Measurements from ENCODE around the gene MXD4. TPM values are rescaled to one million over a fixed set of nuclear protein-coding genes. Genes with fewer than 3 reads are reported as not detected.

Gene MXD4
- total RNA-seq, 6 donors from 2014 or later: 50.1 to 135 (median 76.4) TPM

DNA sequence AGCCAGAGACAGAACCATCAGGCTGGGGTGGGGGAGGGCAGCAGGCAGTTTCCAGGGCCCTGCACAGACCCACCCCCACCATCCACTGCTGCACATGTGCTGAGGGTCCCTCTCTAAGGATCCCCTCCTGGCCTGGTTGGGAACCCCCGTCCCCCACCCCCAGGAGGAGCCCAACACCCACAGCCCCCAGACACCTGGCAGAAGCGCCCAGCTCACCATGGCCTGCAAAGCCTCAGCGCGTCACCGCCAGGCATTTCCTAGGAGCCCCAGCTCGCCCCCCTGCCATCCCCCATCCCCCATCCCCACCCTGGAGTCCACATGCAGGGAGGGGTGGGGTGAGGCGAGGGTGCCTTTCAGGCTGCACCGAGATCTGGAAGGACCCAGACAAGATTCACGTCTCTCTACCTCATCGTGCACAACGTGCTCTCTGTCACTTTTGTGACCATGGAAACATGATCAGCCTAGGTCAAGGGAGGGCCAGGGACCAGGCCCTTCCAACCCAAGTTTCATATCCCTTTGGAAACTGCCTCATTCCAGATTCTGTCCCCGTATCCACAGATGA is 9.3 kb downstream of the MXD4 start:
- ATAC-seq (ENCODE audit: low FRiP score in 2 of 2): no peak
- WGBS, 2 donors: 88 to 94% methylated on average over 8 to 10 of the region's 12 CpGs
- TF ChIP-seq EP300 (IDR thresholded peaks at IDR 0.05): no peak
- TF ChIP-seq POLR2AphosphoS5 (IDR thresholded peaks at IDR 0.05): no peak
- TF ChIP-seq POLR2A (IDR thresholded peaks at IDR 0.05): no peak
- Histone ChIP-seq H3K27me3 (no peaks in the 10 kb centered on the region), H3K4me3 (no peak overlapping the region), H3K4me1 (peaks cover 43 to 66% (median 47%) of the 10 kb centered on the region in 4 donors), H3K9me3 (no peaks in the 10 kb centered on the region), H3K27ac (peak overlapping the region in 2 of 4 donors; percentile 97 to 98), H3K36me3 (peaks cover 18 to 82% (median 74%) of the 10 kb centered on the region in 4 donors)
- peak in 1 of 2 donors; percentile 49 for DNase-seq

DNA sequence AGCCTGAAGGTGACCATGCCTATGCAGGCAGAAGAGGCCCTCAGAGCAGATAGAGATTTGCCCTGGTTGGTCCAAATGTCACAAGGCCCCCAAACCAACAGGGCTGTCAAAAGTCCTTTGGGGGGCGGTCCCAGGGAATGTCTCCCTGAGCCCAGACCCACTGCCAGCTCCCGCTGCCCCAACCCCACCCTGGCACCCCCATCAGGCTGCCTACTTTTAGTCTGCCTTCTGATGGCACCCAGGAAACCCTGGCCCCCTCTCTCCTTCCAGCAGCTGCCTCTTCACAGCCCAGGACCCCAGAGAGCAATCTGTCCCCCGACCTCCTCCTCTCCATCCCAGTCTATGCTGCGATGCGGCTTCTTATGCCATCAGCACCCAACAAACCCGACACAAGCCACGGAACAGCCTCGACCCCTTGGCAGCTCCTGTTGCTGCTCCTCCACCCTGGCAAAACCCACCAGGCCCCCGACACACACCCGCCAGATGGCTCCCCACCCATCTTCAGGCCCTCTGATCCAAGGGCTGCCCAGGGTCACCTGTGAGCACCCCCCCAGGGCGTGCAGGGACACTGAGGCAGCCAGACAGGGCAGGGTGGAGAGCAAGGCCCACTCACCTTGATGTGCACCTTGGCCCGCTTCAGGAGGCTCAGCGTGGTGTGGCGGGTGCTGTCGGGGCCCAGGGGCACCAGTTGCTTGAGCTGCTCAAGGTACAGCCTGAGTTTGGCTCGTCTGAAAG is 9.9 kb downstream of the MXD4 start:
- TF ChIP-seq EP300 (IDR thresholded peaks at IDR 0.05) (no peak), POLR2AphosphoS5 (IDR thresholded peaks at IDR 0.05) (no peak), POLR2A (IDR thresholded peaks at IDR 0.05) (no peak)
- TF ChIP-seq, protein P1, sequence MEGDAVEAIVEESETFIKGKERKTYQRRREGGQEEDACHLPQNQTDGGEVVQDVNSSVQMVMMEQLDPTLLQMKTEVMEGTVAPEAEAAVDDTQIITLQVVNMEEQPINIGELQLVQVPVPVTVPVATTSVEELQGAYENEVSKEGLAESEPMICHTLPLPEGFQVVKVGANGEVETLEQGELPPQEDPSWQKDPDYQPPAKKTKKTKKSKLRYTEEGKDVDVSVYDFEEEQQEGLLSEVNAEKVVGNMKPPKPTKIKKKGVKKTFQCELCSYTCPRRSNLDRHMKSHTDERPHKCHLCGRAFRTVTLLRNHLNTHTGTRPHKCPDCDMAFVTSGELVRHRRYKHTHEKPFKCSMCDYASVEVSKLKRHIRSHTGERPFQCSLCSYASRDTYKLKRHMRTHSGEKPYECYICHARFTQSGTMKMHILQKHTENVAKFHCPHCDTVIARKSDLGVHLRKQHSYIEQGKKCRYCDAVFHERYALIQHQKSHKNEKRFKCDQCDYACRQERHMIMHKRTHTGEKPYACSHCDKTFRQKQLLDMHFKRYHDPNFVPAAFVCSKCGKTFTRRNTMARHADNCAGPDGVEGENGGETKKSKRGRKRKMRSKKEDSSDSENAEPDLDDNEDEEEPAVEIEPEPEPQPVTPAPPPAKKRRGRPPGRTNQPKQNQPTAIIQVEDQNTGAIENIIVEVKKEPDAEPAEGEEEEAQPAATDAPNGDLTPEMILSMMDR (IDR thresholded peaks at IDR 0.05): no peak
- Histone ChIP-seq H3K4me3 (no peak overlapping the region), H3K27me3 (no peaks in the 10 kb centered on the region), H3K36me3 (peaks cover 18 to 85% (median 75%) of the 10 kb centered on the region in 4 donors), H3K9me3 (no peaks in the 10 kb centered on the region), H3K4me1 (peaks cover 37 to 64% (median 41%) of the 10 kb centered on the region in 4 donors), H3K27ac (peak overlapping the region in 2 of 4 donors; percentile 97 to 98)
- WGBS, 2 donors: 94% methylated on average over 11 to 16 of the region's 16 CpGs
- ATAC-seq (ENCODE audit: low FRiP score in 2 of 2): no peak
- DNase-seq: peak; percentile 15 to 58

DNA sequence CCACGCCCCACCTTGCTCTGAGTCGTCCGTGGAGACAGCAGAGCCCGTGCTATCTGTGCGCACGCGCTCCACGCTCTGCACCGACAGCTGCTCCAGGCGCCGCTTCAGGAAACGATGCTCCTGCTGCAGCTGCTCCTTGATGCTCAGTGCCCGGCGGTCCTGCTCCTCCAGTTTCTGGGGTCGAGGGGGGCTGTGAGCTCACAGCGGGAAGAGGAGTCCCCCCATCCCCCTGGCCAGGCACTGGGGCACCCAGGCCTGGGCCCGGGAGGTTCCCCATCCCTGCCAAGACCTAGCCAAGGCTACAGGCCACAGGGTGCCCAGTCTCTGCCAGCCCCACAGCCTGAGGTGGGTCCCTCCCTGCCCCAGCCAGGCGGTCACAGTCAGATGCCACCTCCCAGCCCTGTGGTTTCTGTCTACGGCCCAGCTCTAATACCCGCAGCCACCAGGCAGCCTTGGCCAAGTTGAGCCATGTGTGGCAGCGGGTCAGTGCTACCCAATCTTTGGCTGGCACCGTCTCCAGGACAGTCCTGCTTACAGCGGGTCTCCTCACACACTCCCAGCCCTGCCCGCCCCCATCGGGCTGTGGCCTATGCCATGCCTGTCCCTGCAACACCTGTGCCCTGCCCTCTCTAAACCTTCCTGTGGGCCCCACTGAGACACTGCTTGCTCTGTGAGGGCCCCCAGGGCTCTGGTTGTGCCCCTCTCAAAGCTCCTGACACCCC is 10.7 kb downstream of the MXD4 start:
- DNase-seq (peak; percentile 19 to 70), ATAC-seq (ENCODE audit: low FRiP score in 2 of 2) (no peak)
- peaks cover 29 to 63% (median 34%) of the 10 kb centered on the region in 4 donors for H3K4me1 ChIP-seq
- no peaks in the 10 kb centered on the region for H3K27me3 ChIP-seq
- H3K36me3 ChIP-seq: peaks cover 18 to 81% (median 75%) of the 10 kb centered on the region in 4 donors
- H3K4me3 ChIP-seq: no peak overlapping the region
- no peaks in the 10 kb centered on the region for H3K9me3 ChIP-seq
- H3K27ac ChIP-seq: peak overlapping the region in 2 of 4 donors; percentile 97 to 98
- TF ChIP-seq, protein P1 (IDR thresholded peaks at IDR 0.05): no peak
- no peak for TF ChIP-seq POLR2A (IDR thresholded peaks at IDR 0.05)
- TF ChIP-seq POLR2AphosphoS5 (IDR thresholded peaks at IDR 0.05): no peak
- no peak for TF ChIP-seq EP300 (IDR thresholded peaks at IDR 0.05)
- 94 to 95% methylated on average over 8 to 21 of the region's 25 CpGs for WGBS, 2 donors

DNA sequence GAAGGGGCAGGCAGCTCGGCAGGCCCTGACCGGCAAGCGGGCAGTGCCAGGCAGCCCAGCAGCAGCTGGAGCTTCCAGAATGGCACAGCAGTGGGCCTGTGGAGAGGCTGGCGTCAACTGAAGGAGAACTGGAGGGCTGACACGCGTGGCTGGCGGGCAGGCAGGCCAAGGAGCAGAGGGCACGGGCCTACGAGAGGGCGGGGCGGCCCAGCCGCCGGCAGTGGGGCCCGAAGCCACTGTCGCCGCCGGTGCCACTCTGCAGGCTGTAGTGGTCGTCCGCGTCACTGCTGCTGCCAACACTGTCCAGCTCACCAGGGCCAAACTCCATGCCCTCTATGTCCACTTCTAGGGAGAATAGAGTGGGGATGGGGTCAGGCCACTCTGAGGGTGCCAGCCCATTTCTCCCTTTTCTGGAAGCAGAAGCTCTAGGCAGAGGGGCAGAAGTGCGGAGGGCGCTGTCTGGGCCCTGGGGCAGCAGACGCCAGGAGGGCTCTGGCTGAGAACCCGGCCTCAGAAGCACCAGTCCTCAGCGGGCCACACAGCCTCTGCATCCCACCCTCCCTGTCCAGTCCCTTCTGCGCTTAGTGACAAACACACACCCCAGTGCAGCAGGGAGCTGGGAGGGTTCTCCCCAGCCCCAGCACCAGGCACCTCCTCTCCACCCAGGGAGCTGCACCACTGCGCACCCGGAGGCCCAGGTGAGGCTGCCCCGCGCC is 11.4 kb downstream of the MXD4 start:
- H3K27me3 ChIP-seq: no peaks in the 10 kb centered on the region
- H3K36me3 ChIP-seq: peaks cover 18 to 81% (median 75%) of the 10 kb centered on the region in 4 donors
- ATAC-seq (ENCODE audit: low FRiP score in 2 of 2) (no peak), DNase-seq (peak; percentile 17 to 76)
- peak overlapping the region in 2 of 4 donors; percentile 17 to 68 for H3K27ac ChIP-seq
- no peak overlapping the region for H3K4me3 ChIP-seq
- WGBS, 2 donors: 90 to 91% methylated on average over 14 to 30 of the region's 30 CpGs
- H3K9me3 ChIP-seq: no peaks in the 10 kb centered on the region
- no peak for TF ChIP-seq POLR2A (IDR thresholded peaks at IDR 0.05)
- TF ChIP-seq EP300 (IDR thresholded peaks at IDR 0.05): no peak
- TF ChIP-seq POLR2AphosphoS5 (IDR thresholded peaks at IDR 0.05): no peak
- TF ChIP-seq, protein P1 (IDR thresholded peaks at IDR 0.05): no peak
- peaks cover 27 to 62% (median 32%) of the 10 kb centered on the region in 4 donors for H3K4me1 ChIP-seq

Measured in upper lobe of left lung (tissue), 6 donors.